K562 (cell line): ENCODE results near the gene STX12. TPM values are rescaled to one million over a fixed set of nuclear protein-coding genes. Genes with fewer than 3 reads are reported as not detected.

Experiments
- ARID2 ChIP-seq: fragments of 450-650 bp; IDR thresholded peaks from 2 replicates; pipeline ENCODE4 v1.6.1; 2017; ENCODE audit warnings: antibody characterized with exemption, mild to moderate bottlenecking
- CSDE1 ChIP-seq, 2 experiments: fragments of 450-650 bp; IDR thresholded peaks; 2 replicates each; pipeline ENCODE4 v1.6.1; 2016; ENCODE audit warnings: mild to moderate bottlenecking in 1 of 2
- CTBP1 ChIP-seq: fragments of 450-650 bp; IDR thresholded peaks from 2 replicates; pipeline ENCODE4 v1.6.1; 2016; ENCODE audit warnings: borderline replicate concordance
- GABPB2 ChIP-seq: fragments of 250-450 bp; sonication (Bioruptor Pico); conservative IDR thresholded peaks from 2 replicates; pipeline ENCODE4 v1.5.1; 2021; ENCODE audit warnings: mild to moderate bottlenecking
- HNRNPLL ChIP-seq: fragments of 200-400 bp; formaldehyde crosslinking; IDR thresholded peaks from 2 replicates; pipeline ENCODE4 v1.6.1; 2017; ENCODE audit warnings: low read length, low read depth, mild to moderate bottlenecking; ENCODE audit not compliant: poor library complexity, severe bottlenecking
- KDM4B ChIP-seq, 2 experiments: fragments of 450-650 bp in 1 of 2; sonication (generic) in 1 of 2; IDR thresholded peaks; 2 replicates each; pipeline ENCODE4 v1.6.1; 2016 to 2017; ENCODE audit warnings: borderline replicate concordance in 2 of 2, antibody characterized with exemption in 1 of 2, low read depth in 1 of 2, mild to moderate bottlenecking in 1 of 2
- PATZ1 ChIP-seq: fragments of 250-450 bp; sonication (Bioruptor Pico); IDR thresholded peaks from 2 replicates; pipeline ENCODE4 v1.5.0; 2020; ENCODE audit warnings: mild to moderate bottlenecking, borderline replicate concordance
- ZC3H11A ChIP-seq: IDR thresholded peaks from 2 replicates; pipeline ENCODE4 v1.6.1; 2012; ENCODE audit warnings: low read depth, low read length, improper control_type of control experiment
- ZFP36 ChIP-seq: fragments of 150-350 bp; IDR thresholded peaks from 2 replicates; pipeline ENCODE4 v1.6.1; 2018; ENCODE audit warnings: low read length, low read depth; ENCODE audit not compliant: partially characterized antibody
- ZMIZ1 ChIP-seq, 2 experiments: fragments of 150-350 bp in 1 of 2; IDR thresholded peaks; 2 replicates each; pipeline ENCODE4 v1.6.1; 2012 to 2016; ENCODE audit warnings: low read depth in 2 of 2, low read length in 2 of 2, mild to moderate bottlenecking in 1 of 2, moderate library complexity in 1 of 2
- ZNF318 ChIP-seq, 2 experiments: fragments of 450-650 bp; IDR thresholded peaks; 2 replicates each; pipeline ENCODE4 v1.6.1; 2016; ENCODE audit warnings: mild to moderate bottlenecking in 2 of 2, borderline replicate concordance in 1 of 2, low read depth in 1 of 2, moderate library complexity in 1 of 2
- polyA plus RNA-seq, 8 experiments: library from polyadenylated mRNA; depleted of rRNA in 4 of 8; stranded (reverse) in 5 of 8; unstranded in 3 of 8; fragments of >200 nt; fragmentation: Nextera tagmentation in 2 of 8; fragmentation: Illumina TruSeq in 1 of 8; extraction: Ambion mirVana in 2 of 8; extraction: Trizol in 1 of 8; gene quantifications; 2 replicates each; pipeline versions ENCODE4 v1.2.1 to v1.2.3, GENCODE V29; 2011 to 2014; ENCODE audit warnings: inconsistent platforms in 1 of 8, missing spikeins in 1 of 8
- total RNA-seq, 7 experiments: library from RNA; depleted of rRNA in 6 of 7; stranded (reverse); fragments of >200 nt in 6 of 7; fragmentation: Illumina TruSeq in 2 of 7; extraction: Trizol in 2 of 7; gene quantifications; 2 replicates each; pipeline versions ENCODE4 v1.2.1 to v1.2.3, GENCODE V29; 2011 to 2021; ENCODE audit warnings: low replicate concordance in 1 of 7

STX12 gene
- total and polyA plus RNA-seq, 9 of the 15 experiments (the other 6 are each of a cell fraction or from before 2014, with no cell fraction given) = 16.9 to 31.3 (median 25.7) TPM

GRCh38 chr1:27772932-27773825 lies at the start of gene STX12 (continued):
- peak in 1 of 2 experiments; percentile 58; a peak in 1 of 4 replicates for TF ChIP-seq KDM4B (IDR thresholded peaks at IDR 0.05; ENCODE audit: borderline replicate concordance in 2 of 2, low read depth in 1 of 2)
- no peak for TF ChIP-seq PATZ1 (CRISPR knock-in tag)
- no peak for TF ChIP-seq ZNF318 (IDR thresholded peaks at IDR 0.05; ENCODE audit: borderline replicate concordance in 1 of 2, low read depth in 1 of 2)
- 0 out of 4 replicates have a peak, but pooled peaks of 1 of the 2 experiments have one; percentile 21 for TF ChIP-seq ZMIZ1 (IDR thresholded peaks at IDR 0.05; ENCODE audit: low read depth in 2 of 2, low read length in 2 of 2)
- TF ChIP-seq ZFP36 = no peak
- no peak for TF ChIP-seq HNRNPLL
- 0 out of 2 replicates have a peak, but pooled peaks have one; percentile 36 for TF ChIP-seq ZC3H11A
- peak; percentile 97 for TF ChIP-seq CTBP1
- no peak for TF ChIP-seq ARID2
- no peak for TF ChIP-seq CSDE1 (IDR thresholded peaks at IDR 0.05)
- TF ChIP-seq GABPB2 (CRISPR knock-in tag) = no peak
